HS-5 (cell line): Measurements from ENCODE around the gene PRR7.

Experiments used
- DNase-seq: peaks from one replicate; pipeline ENCODE4 v3.0.0-alpha.2; 2012; ENCODE audit warnings: low read depth

The PRR7 gene

GRCh38 chr5:177452688-177453638 lies 6.3 kb downstream of the PRR7 start:
- DNase-seq = no peak

GRCh38 chr5:177453852-177454396 lies 7.3 kb downstream of the PRR7 start:
- DNase-seq = no peak

DNA sequence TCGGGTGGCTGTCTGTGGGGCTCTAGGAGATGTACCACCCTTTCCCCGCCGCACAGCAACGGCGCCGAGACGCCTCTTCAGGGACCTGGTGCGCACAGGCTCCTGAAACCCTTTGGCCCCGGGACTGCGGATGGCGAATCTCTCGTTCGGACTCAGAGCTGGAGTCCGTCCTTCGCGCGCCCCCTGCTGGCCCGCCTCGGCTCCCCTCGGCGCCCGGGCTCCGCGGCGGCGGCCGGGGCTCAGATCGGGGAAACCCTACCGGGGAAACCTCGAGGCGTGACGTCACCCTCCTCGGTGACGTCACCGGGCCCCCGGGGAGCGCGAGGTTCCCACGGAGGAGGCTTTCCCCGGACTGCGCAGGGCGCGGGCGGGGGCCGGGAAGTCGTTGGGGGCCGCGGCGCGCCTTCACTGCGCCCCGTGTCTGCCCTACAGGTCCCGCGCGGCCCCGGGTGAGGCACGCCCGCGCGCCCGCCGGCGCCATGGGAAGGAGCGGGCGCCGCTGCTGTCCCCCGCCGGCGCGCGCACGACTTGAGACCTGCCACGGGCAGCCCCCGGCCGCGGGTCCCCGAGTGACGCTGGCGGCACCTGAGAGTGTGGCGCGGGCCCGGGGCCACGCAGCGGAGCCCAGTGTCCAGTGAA lies 7.9 kb downstream of the PRR7 start:
- peak; percentile 53 for DNase-seq

GRCh38 chr5:177455036-177455660 lies 8.5 kb downstream of the PRR7 start:
- no peak for DNase-seq

GRCh38 chr5:177455661-177456590 lies 9.3 kb downstream of the PRR7 start:
- no peak for DNase-seq

GRCh38 chr5:177456591-177456964 lies 10.0 kb downstream of the PRR7 start:
- no peak for DNase-seq

GRCh38 chr5:177456976-177457851 lies 10.6 kb downstream of the PRR7 start:
- peak; percentile 82 for DNase-seq

- no peak for DNase-seq
Observed at GRCh38 chr5:177457852-177458681, 11.5 kb downstream of the PRR7 start.

- no peak for DNase-seq
Observed at GRCh38 chr5:177458912-177459350, 12.3 kb downstream of the PRR7 start.

GRCh38 chr5:177459357-177459756 lies 12.7 kb downstream of the PRR7 start:
- DNase-seq = no peak

- no peak for DNase-seq
Observed at GRCh38 chr5:177459819-177460628, 13.4 kb downstream of the PRR7 start.

DNA sequence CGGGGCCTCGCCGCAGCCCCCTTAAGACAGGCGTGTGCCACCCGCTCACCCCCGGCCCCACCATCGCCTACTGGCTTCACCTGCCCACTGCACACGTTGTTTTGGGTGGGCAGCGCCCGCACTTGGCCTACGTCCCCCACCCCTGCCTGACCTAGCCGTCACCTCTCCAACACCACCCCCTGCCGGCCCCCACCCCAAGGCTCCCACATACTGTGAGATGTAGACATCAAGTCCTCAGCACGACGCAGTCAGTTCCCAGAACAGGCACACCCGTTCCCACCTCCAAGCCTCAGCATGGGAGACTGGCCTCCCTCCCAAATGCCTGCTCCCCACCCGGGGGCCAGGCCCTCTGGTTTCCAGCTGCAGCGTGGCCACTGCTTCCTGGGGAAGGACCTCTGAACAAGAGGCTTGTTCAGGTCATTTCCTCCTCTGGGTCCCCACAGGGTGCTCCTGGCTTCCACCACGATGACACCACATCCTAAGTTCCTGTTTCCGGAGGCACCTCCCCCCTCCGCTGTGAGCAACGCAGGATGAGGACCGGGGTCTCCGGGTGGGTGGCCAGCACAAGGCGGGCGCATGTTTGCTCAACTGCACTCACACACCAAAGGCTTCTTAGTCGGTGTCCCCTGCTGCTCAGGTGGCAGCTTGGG lies 15.5 kb downstream of the PRR7 start:
- no peak for DNase-seq

DNA sequence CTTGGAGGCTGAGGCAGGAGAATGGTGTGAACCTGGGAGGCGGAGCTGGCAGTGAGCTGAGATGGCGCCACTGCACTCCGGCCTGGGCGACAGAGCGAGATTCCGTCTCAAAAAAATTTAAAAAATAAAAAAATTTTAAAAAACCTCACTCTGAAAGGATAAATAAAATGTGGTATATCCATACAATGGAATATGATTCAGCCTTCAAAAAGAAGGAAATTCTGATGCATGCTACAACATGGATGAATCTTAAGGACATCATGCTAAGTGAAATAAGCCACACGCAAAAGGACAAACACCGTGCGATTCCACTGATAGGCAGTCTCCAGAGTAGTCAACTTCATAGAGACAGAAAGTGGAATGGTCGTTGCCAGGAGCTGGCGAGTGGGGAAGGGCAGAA lies 18.4 kb downstream of the PRR7 start:
- DNase-seq = no peak

- no peak for DNase-seq
Observed at GRCh38 chr5:177466861-177467260, 20.2 kb downstream of the PRR7 start.

DNA sequence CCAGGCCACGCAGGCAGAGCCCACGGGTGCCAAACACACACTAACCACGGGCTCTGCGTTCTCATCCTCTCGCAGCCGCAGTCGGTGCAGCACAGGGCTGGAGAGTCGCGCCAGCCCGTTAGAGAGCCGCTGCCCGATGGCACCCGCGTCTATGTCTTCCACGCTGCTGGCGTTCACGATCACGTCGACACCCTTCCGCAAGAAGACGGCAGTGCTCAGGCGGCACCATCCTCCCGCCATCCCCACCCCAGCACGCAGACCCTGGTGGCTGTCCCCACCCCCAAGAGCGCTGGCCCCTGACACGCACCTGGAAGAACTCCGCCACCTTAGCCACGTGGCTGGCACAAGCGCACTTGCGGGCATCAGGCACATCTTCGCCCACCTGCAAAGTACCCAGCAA lies 20.8 kb downstream of the PRR7 start:
- no peak for DNase-seq

DNA sequence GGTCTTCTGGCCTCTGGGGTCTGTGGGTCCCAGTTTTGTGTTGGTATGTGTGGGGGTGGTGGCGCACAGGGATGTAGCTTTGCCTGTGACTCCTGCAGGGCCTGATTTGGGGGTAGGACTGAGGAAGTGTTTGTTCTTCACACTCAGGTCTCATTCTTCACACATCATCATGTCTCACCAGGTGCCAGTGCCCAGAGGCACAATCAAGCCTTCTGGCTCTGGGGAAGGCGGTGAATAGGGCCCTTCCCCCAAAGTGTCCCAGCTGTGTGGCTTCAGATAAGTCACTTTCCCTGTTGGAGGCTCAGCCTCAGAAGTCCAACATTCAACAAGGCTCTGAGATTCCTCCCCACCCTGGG lies 21.7 kb downstream of the PRR7 start:
- no peak for DNase-seq

- DNase-seq = no peak
Observed at GRCh38 chr5:177468685-177469628, 22.3 kb downstream of the PRR7 start.
